CD4-positive, alpha-beta T cell (primary cell): ENCODE results near the gene SORD. TPM values are rescaled to one million over a fixed set of nuclear protein-coding genes. Genes with fewer than 3 reads are reported as not detected.

Experiments used
- ATAC-seq: fragments of 200-7000 bp; cut with Tn5 transposase; one replicate; pipeline ENCODE4 v1.10.0; 2022; ENCODE audit warnings: mild to moderate bottlenecking; ENCODE audit not compliant: poor library complexity
- CTCF ChIA-PET: fragments of 350-600 bp; sonication (Branson Sonifier 250); formaldehyde crosslinking; loops from one replicate; lab custom pipeline; 2021; ENCODE audit warnings: antibody characterized with exemption, inconsistent platforms; lab: Charles Lee
- POLR2A ChIA-PET: fragments of 350-600 bp; sonication (Branson Sonifier 250); formaldehyde crosslinking; loops from one replicate; lab custom pipeline; 2021; ENCODE audit warnings: antibody characterized with exemption, inconsistent platforms; lab: Charles Lee
- DNase-seq, 14 experiments: peaks; one replicate each; pipeline ENCODE4 v3.0.0-alpha.2; 2013 to 2020; ENCODE audit warnings: mixed read lengths in 2 of 14
- H3K27ac ChIP-seq, 2 donors: one replicate each; pipeline versions ENCODE4 v1.5.1 to v1.7.0; 2013; ENCODE audit warnings: low read length in 2 of 2, low read depth in 1 of 2, mild to moderate bottlenecking in 1 of 2
- H3K27me3 ChIP-seq, 2 experiments: 1 replicate in 1 of 2; 2 replicates in 1 of 2; pipeline versions ENCODE4 v1.6.1 to v1.7.0; 2013; ENCODE audit warnings: low read length in 2 of 2, control low read depth in 1 of 2, mild to moderate bottlenecking in 1 of 2, moderate library complexity in 1 of 2; ENCODE audit not compliant: insufficient read depth in 2 of 2, control insufficient read depth in 1 of 2
- H3K36me3 ChIP-seq: one replicate; pipeline ENCODE4 v1.6.1; 2013; ENCODE audit warnings: low read length, control low read depth; ENCODE audit not compliant: insufficient read depth
- H3K4me1 ChIP-seq: one replicate; pipeline ENCODE4 v1.6.1; 2013; ENCODE audit warnings: low read length, control low read depth; ENCODE audit not compliant: insufficient read depth
- H3K4me3 ChIP-seq: one replicate; pipeline ENCODE4 v1.5.1; 2013; ENCODE audit warnings: mild to moderate bottlenecking, low read length, moderate library complexity
- H3K9me3 ChIP-seq, 2 experiments: 1 replicate in 1 of 2; 2 replicates in 1 of 2; pipeline versions ENCODE4 v1.6.1 to v1.7.0; 2013; ENCODE audit warnings: low read length in 2 of 2, mild to moderate bottlenecking in 2 of 2, control low read depth in 1 of 2, moderate library complexity in 1 of 2; ENCODE audit not compliant: control insufficient read depth in 1 of 2, insufficient read depth in 1 of 2
- H3K27ac Mint-ChIP-seq: one replicate; pipeline ENCODE4 v1.8.0; 2020; ENCODE audit warnings: mixed read lengths
- H3K27me3 Mint-ChIP-seq: one replicate; pipeline ENCODE4 v1.8.0; 2021; ENCODE audit warnings: mixed read lengths
- H3K36me3 Mint-ChIP-seq: one replicate; pipeline ENCODE4 v1.8.0; 2021; ENCODE audit warnings: low read depth, mixed read lengths
- H3K4me1 Mint-ChIP-seq: one replicate; pipeline ENCODE4 v1.8.0; 2021; ENCODE audit warnings: low read depth, mixed read lengths
- H3K4me3 Mint-ChIP-seq: one replicate; pipeline ENCODE4 v1.8.0; 2020; ENCODE audit warnings: mild to moderate bottlenecking, mixed read lengths
- H3K9me3 Mint-ChIP-seq: one replicate; pipeline ENCODE4 v1.8.0; 2020; ENCODE audit warnings: mixed read lengths
- CTCF ChIP-seq: fragments of 200-600 bp; IDR thresholded peaks from one replicate; pipeline ENCODE4 v1.8.0; 2022; ENCODE audit warnings: antibody characterized with exemption, mild to moderate bottlenecking
- intact Hi-C, 2 experiments: fragments of 100-400 bp; cut with DNase I in 1 of 2; cut with micrococcal nuclease in 1 of 2; formaldehyde crosslinking; loops; one replicate each; pipeline versions ENCODE4 v1.15.1 to v1.9.0; 2023 to 2025; cut with DNase I, micrococcal nuclease
- total RNA-seq, 174 experiments: library from RNA in 2 of 174; stranded (reverse) in 2 of 174; gene quantifications; one replicate each; pipeline ENCODE4 v1.2.3 and lab custom pipeline; 2021 to 2026

Gene SORD
- total RNA-seq, 2 experiments from 2014 or later = 1.7 to 1.8 TPM

- Mint-ChIP-seq H3K36me3 (no peaks in the 10 kb centered on the region), H3K4me3 (no peak overlapping the region), H3K9me3 (no peaks in the 10 kb centered on the region), H3K27me3 (peaks cover 84% of the 10 kb centered on the region), H3K27ac (no peak overlapping the region), H3K4me1 (peaks cover 62% of the 10 kb centered on the region)
- peaks cover 0 to 32% of the 10 kb centered on the region in 2 experiments for H3K9me3 ChIP-seq
- H3K4me1 ChIP-seq = peaks cover 55% of the 10 kb centered on the region
- intact Hi-C loops = loop anchor here in 1 of 2 experiments (5.0 kb wide), 1 partner anchor 53 kb away; no protein-coding TSS in a partner anchor
- peaks cover 73 to 74% of the 10 kb centered on the region in 2 experiments for H3K27me3 ChIP-seq
- no peak overlapping the region for H3K27ac ChIP-seq
- H3K4me3 ChIP-seq = no peak overlapping the region
- DNase-seq (no peak), ATAC-seq (no peak)
- CTCF ChIA-PET = no interaction called here
- POLR2A ChIA-PET = interaction anchor here (0.5 kb wide), 1 partner anchor 895 kb away, joined by 4 read pairs; no protein-coding TSS in a partner anchor
- no peaks in the 10 kb centered on the region for H3K36me3 ChIP-seq
- no peak for TF ChIP-seq CTCF
Measured at GRCh38 chr15:45114751-45115085, 91.7 kb downstream of the SORD start.

- H3K9me3 Mint-ChIP-seq = no peaks in the 10 kb centered on the region
- ChIA-PET CTCF (no interaction called here), POLR2A (no interaction called here)
- peaks cover 66 to 71% of the 10 kb centered on the region in 2 experiments for H3K27me3 ChIP-seq
- no peak for TF ChIP-seq CTCF
- no peak overlapping the region for H3K4me3 ChIP-seq
- intact Hi-C loops = loop anchor here in 1 of 2 experiments (5.0 kb wide), 1 partner anchor 52 kb away; no protein-coding TSS in a partner anchor
- H3K27ac ChIP-seq = no peak overlapping the region
- no peaks in the 10 kb centered on the region for H3K36me3 Mint-ChIP-seq
- H3K27me3 Mint-ChIP-seq = peaks cover 82% of the 10 kb centered on the region
- H3K4me1 Mint-ChIP-seq = peaks cover 58% of the 10 kb centered on the region
- no peak overlapping the region for H3K4me3 Mint-ChIP-seq
- no peak for ATAC-seq
- no peak overlapping the region for H3K27ac Mint-ChIP-seq
- no peaks in the 10 kb centered on the region for H3K36me3 ChIP-seq
- H3K9me3 ChIP-seq = peaks cover 0 to 32% of the 10 kb centered on the region in 2 experiments
- peaks cover 55% of the 10 kb centered on the region for H3K4me1 ChIP-seq
- DNase-seq = no peak
Measured at GRCh38 chr15:45115312-45115820, 92.4 kb downstream of the SORD start.

GRCh38 chr15:45116006-45116481, 93.0 kb downstream of the SORD start:
- intact Hi-C loops = loop anchor here in 1 of 2 experiments (5.0 kb wide), 1 partner anchor 51 kb away; no protein-coding TSS in a partner anchor
- Histone ChIP-seq H3K27ac (no peak overlapping the region), H3K4me3 (no peak overlapping the region), H3K4me1 (peaks cover 55% of the 10 kb centered on the region), H3K36me3 (no peaks in the 10 kb centered on the region), H3K27me3 (peaks cover 68 to 69% of the 10 kb centered on the region in 2 experiments), H3K9me3 (peaks cover 0 to 32% of the 10 kb centered on the region in 2 experiments)
- Mint-ChIP-seq H3K27ac (no peak overlapping the region), H3K9me3 (no peaks in the 10 kb centered on the region), H3K4me3 (no peak overlapping the region), H3K4me1 (peaks cover 57% of the 10 kb centered on the region), H3K27me3 (peaks cover 84% of the 10 kb centered on the region), H3K36me3 (no peaks in the 10 kb centered on the region)
- ChIA-PET POLR2A (no interaction called here), CTCF (interaction anchor here (0.6 kb wide), 1 partner anchor 47 kb away, joined by 4 read pairs; no protein-coding TSS in a partner anchor)
- ATAC-seq = no peak
- DNase-seq = no peak
- no peak for TF ChIP-seq CTCF
